Calu3 (cell line): Measurements from ENCODE around the gene TTC39A. TPM values are rescaled to one million over a fixed set of nuclear protein-coding genes. Genes with fewer than 3 reads are reported as not detected.

Experiments used
- BruUV-seq: library from RNA; stranded (reverse); fragments of 400-500 nt; replicated peaks from 2 replicates; lab custom pipeline; 2021; lab: Mats Ljungman, UMichigan
- CTCF ChIA-PET: fragments of 300-600 bp; sonication (Branson Sonifier 250); formaldehyde crosslinking; loops from one replicate; lab custom pipeline; 2022; ENCODE audit warnings: antibody characterized with exemption; lab: Charles Lee
- DNase-seq: peaks from one replicate; pipeline ENCODE4 v3.0.0; 2022
- H3K27ac Mint-ChIP-seq: one replicate; pipeline ENCODE4 v1.8.0; 2022; ENCODE audit warnings: mixed read lengths; ENCODE audit not compliant: unreplicated experiment
- H3K27me3 Mint-ChIP-seq: one replicate; pipeline ENCODE4 v1.8.0; 2022; ENCODE audit warnings: mixed read lengths; ENCODE audit not compliant: unreplicated experiment
- H3K36me3 Mint-ChIP-seq: one replicate; pipeline ENCODE4 v1.8.0; 2022; ENCODE audit warnings: mild to moderate bottlenecking, moderate library complexity, mixed read lengths; ENCODE audit not compliant: insufficient read depth, unreplicated experiment
- H3K4me1 Mint-ChIP-seq: one replicate; pipeline ENCODE4 v1.8.0; 2022; ENCODE audit warnings: mild to moderate bottlenecking, low read depth, mixed read lengths; ENCODE audit not compliant: unreplicated experiment
- H3K4me3 Mint-ChIP-seq: one replicate; pipeline ENCODE4 v1.8.0; 2022; ENCODE audit warnings: mild to moderate bottlenecking, low read depth, moderate library complexity, mixed read lengths; ENCODE audit not compliant: unreplicated experiment
- H3K9me3 Mint-ChIP-seq: one replicate; pipeline ENCODE4 v1.8.0; 2022; ENCODE audit warnings: low read depth, mixed read lengths; ENCODE audit not compliant: unreplicated experiment
- intact Hi-C: fragments of 100-400 bp; cut with micrococcal nuclease; formaldehyde crosslinking; loops from one replicate; pipeline ENCODE4 v1.10.0; 2022; ENCODE audit not compliant: unreplicated experiment
- total RNA-seq: library from RNA; stranded (reverse); gene quantifications from 2 replicates; pipeline ENCODE4 v1.2.3, GENCODE V29; 2022
- TF ChIP-seq, protein P1 (sequence below): fragments of 200-600 bp; IDR thresholded peaks from one replicate; pipeline ENCODE4 v1.8.0; 2022; ENCODE audit warnings: antibody characterized with exemption; ENCODE audit not compliant: unreplicated experiment

The TTC39A gene
- total RNA-seq, 1 experiment from 2014 or later: 18.8 TPM

DNA sequence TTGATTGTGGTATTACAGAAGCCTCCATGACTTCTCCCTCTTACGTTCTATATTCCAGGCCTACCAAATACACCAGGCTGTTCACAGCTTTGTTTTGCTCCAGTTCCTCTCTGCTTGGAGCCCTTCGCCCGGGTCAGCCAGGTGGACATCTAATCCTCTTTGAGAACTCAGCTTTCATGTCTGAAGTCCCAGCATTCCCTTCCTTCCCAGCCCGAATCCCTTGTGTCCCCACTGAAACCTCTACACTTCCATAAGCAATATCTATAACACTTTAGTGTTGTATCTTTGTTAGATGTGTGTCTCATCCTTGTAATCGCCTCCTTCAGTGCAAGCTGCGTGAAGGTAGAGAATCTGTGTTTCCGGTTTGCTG is 92.3 kb downstream of the TTC39A start:
- Mint-ChIP-seq H3K9me3 (no peaks in the 10 kb centered on the region), H3K27me3 (no peaks in the 10 kb centered on the region), H3K27ac (no peak overlapping the region), H3K36me3 (peaks cover 12% of the 10 kb centered on the region), H3K4me3 (no peak overlapping the region), H3K4me1 (peaks cover 42% of the 10 kb centered on the region)
- intact Hi-C loops: no loop called here
- TF ChIP-seq, protein P1, sequence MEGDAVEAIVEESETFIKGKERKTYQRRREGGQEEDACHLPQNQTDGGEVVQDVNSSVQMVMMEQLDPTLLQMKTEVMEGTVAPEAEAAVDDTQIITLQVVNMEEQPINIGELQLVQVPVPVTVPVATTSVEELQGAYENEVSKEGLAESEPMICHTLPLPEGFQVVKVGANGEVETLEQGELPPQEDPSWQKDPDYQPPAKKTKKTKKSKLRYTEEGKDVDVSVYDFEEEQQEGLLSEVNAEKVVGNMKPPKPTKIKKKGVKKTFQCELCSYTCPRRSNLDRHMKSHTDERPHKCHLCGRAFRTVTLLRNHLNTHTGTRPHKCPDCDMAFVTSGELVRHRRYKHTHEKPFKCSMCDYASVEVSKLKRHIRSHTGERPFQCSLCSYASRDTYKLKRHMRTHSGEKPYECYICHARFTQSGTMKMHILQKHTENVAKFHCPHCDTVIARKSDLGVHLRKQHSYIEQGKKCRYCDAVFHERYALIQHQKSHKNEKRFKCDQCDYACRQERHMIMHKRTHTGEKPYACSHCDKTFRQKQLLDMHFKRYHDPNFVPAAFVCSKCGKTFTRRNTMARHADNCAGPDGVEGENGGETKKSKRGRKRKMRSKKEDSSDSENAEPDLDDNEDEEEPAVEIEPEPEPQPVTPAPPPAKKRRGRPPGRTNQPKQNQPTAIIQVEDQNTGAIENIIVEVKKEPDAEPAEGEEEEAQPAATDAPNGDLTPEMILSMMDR: no peak
- CTCF ChIA-PET: interaction anchor here (0.6 kb wide), 1 partner anchor 1874 kb away, joined by 3 read pairs; no protein-coding TSS in a partner anchor
- no peak for DNase-seq
- BruUV-seq: no TSS peak

DNA sequence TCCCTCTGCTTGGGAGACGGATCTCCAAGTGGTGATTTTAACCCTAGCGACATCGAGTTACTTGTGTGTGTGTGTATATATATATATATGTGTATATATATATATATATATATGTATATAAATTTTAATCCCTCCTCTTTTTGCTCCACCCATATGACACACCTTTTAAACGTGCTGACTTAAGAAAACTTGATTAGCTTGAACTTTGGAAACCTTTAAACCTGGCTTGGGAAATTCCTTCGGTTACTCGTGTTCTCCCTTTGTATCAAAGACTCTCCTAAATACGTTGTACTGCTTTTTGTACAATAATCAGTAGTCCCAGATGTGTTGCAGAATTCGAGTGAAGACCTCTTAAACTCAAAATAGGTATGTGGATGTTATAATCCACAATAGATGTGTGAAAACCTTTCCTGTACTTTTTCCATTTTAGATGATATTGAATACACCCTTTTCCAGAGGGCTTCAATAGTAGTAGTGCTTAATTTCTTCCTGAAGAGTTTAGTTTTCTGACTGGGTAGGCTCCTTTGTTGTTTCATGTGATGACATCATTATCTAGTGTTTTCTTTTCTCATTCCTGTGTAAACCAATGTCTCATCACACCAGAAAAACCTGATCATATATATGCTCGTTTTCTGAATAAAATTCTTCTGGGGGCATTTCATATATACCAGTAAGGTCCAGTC is 92.9 kb downstream of the TTC39A start:
- intact Hi-C loops: no loop called here
- CTCF ChIA-PET: interaction anchor here (0.6 kb wide), 1 partner anchor 1874 kb away, joined by 3 read pairs; no protein-coding TSS in a partner anchor
- TF ChIP-seq, protein P1: no peak
- H3K4me3 Mint-ChIP-seq: no peak overlapping the region
- H3K27ac Mint-ChIP-seq: no peak overlapping the region
- H3K36me3 Mint-ChIP-seq: peaks cover 12% of the 10 kb centered on the region
- peaks cover 42% of the 10 kb centered on the region for H3K4me1 Mint-ChIP-seq
- H3K27me3 Mint-ChIP-seq: no peaks in the 10 kb centered on the region
- no peak for DNase-seq
- TSS peak; percentile 40 for BruUV-seq
- no peaks in the 10 kb centered on the region for H3K9me3 Mint-ChIP-seq

Other genes with a start within 250 kb of the TTC39A start
- gene C1orf185, start 228.3 kb downstream of the TTC39A start, total RNA-seq: not detected in 2 replicates
- gene RNF11, start 94.3 kb downstream of the TTC39A start, total RNA-seq: 78.1 and 82.1 TPM in 2 replicates
- 50.0 and 51.2 TPM in 2 replicates for gene EPS15, start 188.7 kb upstream of the TTC39A start, total RNA-seq